ENCODE results near the gene F11.
"Not testable (repeated sequence)": the region's sequence is repeated elsewhere in the genome, so short reads cannot be mapped to it uniquely, and the experiment has no call there.

Gene F11

GRCh38 chr4:186265683-186266652, at the start of gene F11:
F11 (plus strand) TSS chr4:186266189; CDS start chr4:186267137, 948 bp downstream.
- no peak for DNase-seq

- no peak for DNase-seq
Observed at GRCh38 chr4:186216465-186217024, 49.4 kb upstream of the F11 start.

GRCh38 chr4:186217733-186218293, 48.2 kb upstream of the F11 start:
- no peak for DNase-seq

GRCh38 chr4:186221624-186222023, 44.4 kb upstream of the F11 start:
- DNase-seq: no peak

- no peak for DNase-seq
Observed at GRCh38 chr4:186225848-186226247, 40.1 kb upstream of the F11 start.

- no peak for DNase-seq
Observed at GRCh38 chr4:186226521-186227189, 39.3 kb upstream of the F11 start.

- no peak for DNase-seq
Observed at GRCh38 chr4:186227221-186227620, 38.8 kb upstream of the F11 start, which contains the start of gene KLKB1. KLKB1 (plus strand) TSS chr4:186227507; CDS start chr4:186228196, 689 bp downstream.

- no peak for DNase-seq
Observed at GRCh38 chr4:186227744-186228513, 38.1 kb upstream of the F11 start.

- no peak for DNase-seq
Observed at GRCh38 chr4:186228514-186228894, 37.5 kb upstream of the F11 start.

GRCh38 chr4:186234367-186234766, 31.6 kb upstream of the F11 start:
- no peak for DNase-seq

GRCh38 chr4:186236126-186236525, 29.9 kb upstream of the F11 start:
- no peak for DNase-seq

- no peak for DNase-seq
Observed at GRCh38 chr4:186240452-186240847, 25.5 kb upstream of the F11 start.

- no peak for DNase-seq
Observed at GRCh38 chr4:186240848-186241491, 25.0 kb upstream of the F11 start.

- DNase-seq: no peak
Observed at GRCh38 chr4:186241616-186242015, 24.4 kb upstream of the F11 start.

GRCh38 chr4:186242031-186242430, 24.0 kb upstream of the F11 start:
- DNase-seq: not testable (repeated sequence)

GRCh38 chr4:186243331-186243730, 22.7 kb upstream of the F11 start:
- DNase-seq: no peak

- no peak for DNase-seq
Observed at GRCh38 chr4:186244835-186245234, 21.2 kb upstream of the F11 start.

- DNase-seq: not testable (repeated sequence)
Observed at GRCh38 chr4:186247062-186247752, 18.8 kb upstream of the F11 start.

GRCh38 chr4:186248643-186249042, 17.3 kb upstream of the F11 start:
- DNase-seq: no peak

GRCh38 chr4:186249785-186250754, 15.9 kb upstream of the F11 start:
- DNase-seq: no peak

All from CD4-positive, alpha-beta T cell treated with Interleukin-4 for 4 hours (primary cell).